ENCODE data around the gene ITGA6.

DNA sequence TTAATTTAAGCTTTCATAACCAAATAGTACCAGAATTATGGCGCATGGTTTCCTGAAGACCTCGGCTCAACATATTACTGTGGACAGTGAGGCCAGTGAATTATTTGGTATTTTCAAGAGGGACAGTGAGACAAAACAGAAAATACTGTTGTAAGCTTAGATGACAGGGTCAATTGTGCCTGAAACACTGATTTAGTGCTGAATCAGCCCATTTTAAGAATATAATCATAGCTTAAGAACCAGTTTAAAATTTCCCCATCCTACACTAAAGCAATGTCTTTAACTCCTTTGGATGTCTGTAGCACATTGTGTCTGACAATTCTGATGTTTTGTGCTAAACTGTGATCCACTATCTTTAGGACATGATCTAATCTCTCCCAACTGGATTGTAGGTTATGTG is 4.6 kb downstream of the ITGA6 start:
- TF ChIP-seq CTCF (conservative IDR thresholded peaks at IDR 0.05; ENCODE audit: low read depth, low read length) (no peak), EZH2phosphoT487 (IDR thresholded peaks at IDR 0.05; ENCODE audit: borderline replicate concordance, low read length) (no peak)
